Fibroblast of lung (primary cell): ENCODE measurements around the gene BTLA. TPM values are rescaled to one million over a fixed set of nuclear protein-coding genes. Genes with fewer than 3 reads are reported as not detected.
"Not testable (repeated sequence)": the region's sequence is repeated elsewhere in the genome, so short reads cannot be mapped to it uniquely, and the experiment has no call there.

ENCODE experiments used
- DNase-seq, 2 donors: peaks; one replicate each; pipeline versions ENCODE4 v3.0.0 to v3.0.0-alpha.2; 2010; ENCODE audit warnings: low read depth in 2 of 2
- H2AFZ ChIP-seq: 2 replicates; pipeline ENCODE4 v1.5.1; 2012; ENCODE audit warnings: low read length, control low read depth, inconsistent platforms
- H3K27ac ChIP-seq: 2 replicates; pipeline ENCODE4 v1.5.1; 2011; ENCODE audit warnings: low read length, control low read depth; ENCODE audit not compliant: insufficient read depth
- H3K27me3 ChIP-seq: 2 replicates; pipeline ENCODE4 v1.5.1; 2011; ENCODE audit warnings: mild to moderate bottlenecking, low read length; ENCODE audit not compliant: control insufficient read depth, insufficient read depth
- H3K36me3 ChIP-seq: 2 replicates; pipeline ENCODE4 v1.5.1; 2011; ENCODE audit warnings: low read length; ENCODE audit not compliant: control insufficient read depth, insufficient read depth
- H3K4me1 ChIP-seq: 2 replicates; pipeline ENCODE4 v1.5.1; 2011; ENCODE audit warnings: low read length; ENCODE audit not compliant: control insufficient read depth, insufficient read depth; ENCODE audit errors: extremely low read depth
- H3K4me2 ChIP-seq: 2 replicates; pipeline ENCODE4 v1.5.1; 2011; ENCODE audit warnings: low read length, control low read depth; ENCODE audit not compliant: insufficient read depth; ENCODE audit errors: extremely low read depth
- H3K4me3 ChIP-seq, 4 experiments: fragments of 200-600 bp in 1 of 4; sonication (generic) in 1 of 4; replicated peaks in 1 of 4; 2 replicates each; pipeline ENCODE4 v1.5.1; 2011 to 2016; ENCODE audit warnings: low read length in 4 of 4, low read depth in 3 of 4, mild to moderate bottlenecking in 3 of 4, control low read depth in 2 of 4, inconsistent platforms in 1 of 4, mixed read lengths in 1 of 4; ENCODE audit not compliant: insufficient read depth in 1 of 4; ENCODE audit errors: control extremely low read depth in 1 of 4
- H3K79me2 ChIP-seq: 2 replicates; pipeline ENCODE4 v1.5.1; 2012; ENCODE audit warnings: mild to moderate bottlenecking, low read length, inconsistent platforms; ENCODE audit not compliant: control insufficient read depth, insufficient read depth
- H3K9ac ChIP-seq: 2 replicates; pipeline ENCODE4 v1.5.1; 2011; ENCODE audit warnings: mild to moderate bottlenecking, low read length, control low read depth; ENCODE audit not compliant: insufficient read depth
- H3K9me3 ChIP-seq: 2 replicates; pipeline ENCODE4 v1.5.1; 2012; ENCODE audit warnings: low read depth, low read length; ENCODE audit not compliant: control insufficient read depth, insufficient read depth
- H4K20me1 ChIP-seq: 2 replicates; pipeline ENCODE4 v1.5.1; 2011; ENCODE audit warnings: low read length; ENCODE audit not compliant: control insufficient read depth, insufficient read depth; ENCODE audit errors: extremely low read depth
- CTCF ChIP-seq, 2 donors: IDR thresholded peaks in 1 of 2; conservative IDR thresholded peaks in 1 of 2; 1 replicate in 1 of 2; 2 replicates in 1 of 2; pipeline ENCODE4 v1.5.1; 2011 to 2012; ENCODE audit warnings: low read length in 2 of 2, control low read depth in 1 of 2, inconsistent platforms in 1 of 2, low read depth in 1 of 2, mild to moderate bottlenecking in 1 of 2
- EZH2 ChIP-seq: IDR thresholded peaks from 2 replicates; pipeline ENCODE4 v1.5.1; 2012; ENCODE audit warnings: low read length, control low read depth, mild to moderate bottlenecking; ENCODE audit errors: missing control alignments
- polyA plus RNA-seq, 2 donors: library from polyadenylated mRNA; depleted of rRNA in 1 of 2; stranded (reverse) in 1 of 2; unstranded in 1 of 2; fragments of >200 nt; gene quantifications; 2 replicates each; pipeline ENCODE4 v1.2.1, GENCODE V29; 2011 to 2012; ENCODE audit warnings: missing spikeins in 1 of 2
- total RNA-seq: library from RNA; depleted of rRNA; stranded (reverse); fragments of >200 nt; gene quantifications from 2 replicates; pipeline ENCODE4 v1.2.1, GENCODE V29; 2014

Gene BTLA
- total and polyA plus RNA-seq, 2 donors (not counting 1 experiment from before 2014, with no cell fraction given): under 0.01 TPM; not detected in 1

- no peaks in the 10 kb centered on the region for H3K9me3 ChIP-seq
- TF ChIP-seq CTCF (conservative IDR thresholded peaks at IDR 0.05 in 1 of 2, IDR thresholded peaks at IDR 0.05 in 1 of 2; ENCODE audit: low read depth in 1 of 2, low read length in 2 of 2): peak; percentile 68 to 76
- TF ChIP-seq EZH2: no peak
- H3K27ac ChIP-seq: no peak overlapping the region
- peak; percentile 59 to 86 for DNase-seq
- no peaks in the 10 kb centered on the region for H3K4me1 ChIP-seq
- no peaks in the 10 kb centered on the region for H3K27me3 ChIP-seq
- H2AFZ ChIP-seq: no peak overlapping the region
- H3K9ac ChIP-seq: no peak overlapping the region
- no peak overlapping the region for H3K4me2 ChIP-seq
- no peaks in the 10 kb centered on the region for H4K20me1 ChIP-seq
- no peak overlapping the region for H3K4me3 ChIP-seq
- H3K36me3 ChIP-seq: no peaks in the 10 kb centered on the region
- H3K79me2 ChIP-seq: no peaks in the 10 kb centered on the region
These were observed 20.2 kb upstream of the BTLA start for GRCh38 chr3:112519424-112520001.

- not testable (repeated sequence) for H3K9ac ChIP-seq, H3K27me3 ChIP-seq, H3K9me3 ChIP-seq, H3K36me3 ChIP-seq, H3K27ac ChIP-seq, H3K4me1 ChIP-seq, DNase-seq, H3K4me2 ChIP-seq, H2AFZ ChIP-seq, H4K20me1 ChIP-seq, H3K79me2 ChIP-seq, H3K4me3 ChIP-seq
These were observed 19.7 kb upstream of the BTLA start for GRCh38 chr3:112518970-112519369.

GRCh38 chr3:112514527-112515128, 15.4 kb upstream of the BTLA start:
- TF ChIP-seq EZH2: no peak
- H3K79me2 ChIP-seq: no peaks in the 10 kb centered on the region
- no peak overlapping the region for H3K4me2 ChIP-seq
- H2AFZ ChIP-seq: no peak overlapping the region
- no peaks in the 10 kb centered on the region for H3K27me3 ChIP-seq
- H3K36me3 ChIP-seq: no peaks in the 10 kb centered on the region
- no peak overlapping the region for H3K9ac ChIP-seq
- H4K20me1 ChIP-seq: no peaks in the 10 kb centered on the region
- H3K27ac ChIP-seq: no peak overlapping the region
- H3K9me3 ChIP-seq: no peaks in the 10 kb centered on the region
- peak in 1 of 2 donors; percentile 17 for DNase-seq
- H3K4me3 ChIP-seq: no peak overlapping the region
- no peaks in the 10 kb centered on the region for H3K4me1 ChIP-seq

- H3K9ac ChIP-seq: no peak overlapping the region
- no peaks in the 10 kb centered on the region for H4K20me1 ChIP-seq
- H3K4me3 ChIP-seq: no peak overlapping the region
- H3K27me3 ChIP-seq: peaks cover 3% of the 10 kb centered on the region
- no peak overlapping the region for H2AFZ ChIP-seq
- no peak for TF ChIP-seq CTCF (conservative IDR thresholded peaks at IDR 0.05 in 1 of 2, IDR thresholded peaks at IDR 0.05 in 1 of 2; ENCODE audit: low read depth in 1 of 2, low read length in 2 of 2)
- no peak for TF ChIP-seq EZH2
- H3K36me3 ChIP-seq: no peaks in the 10 kb centered on the region
- no peak for DNase-seq
- H3K4me1 ChIP-seq: no peaks in the 10 kb centered on the region
- H3K79me2 ChIP-seq: no peaks in the 10 kb centered on the region
- no peaks in the 10 kb centered on the region for H3K9me3 ChIP-seq
- no peak overlapping the region for H3K27ac ChIP-seq
- no peak overlapping the region for H3K4me2 ChIP-seq
These were observed 13.0 kb upstream of the BTLA start for GRCh38 chr3:112512320-112512719.
